NCI-H128 (cell line): ENCODE results near the gene IPCEF1.
"Not testable (repeated sequence)": the region's sequence is repeated elsewhere in the genome, so short reads cannot be mapped to it uniquely, and the experiment has no call there.

Source experiments
- DNase-seq: peaks from one replicate; lab custom pipeline; 2025; ENCODE audit not compliant: unreplicated experiment; lab: John Stamatoyannopoulos, UW

IPCEF1 gene

GRCh38 chr6:154249499-154250298, 106.9 kb downstream of the IPCEF1 start:
- DNase-seq: no peak

- no peak for DNase-seq
Measured at GRCh38 chr6:154247119-154247861, 109.3 kb downstream of the IPCEF1 start.

GRCh38 chr6:154246723-154247118, 109.9 kb downstream of the IPCEF1 start:
- DNase-seq: no peak

GRCh38 chr6:154245506-154245905, 111.1 kb downstream of the IPCEF1 start:
- no peak for DNase-seq

GRCh38 chr6:154243793-154244750, 112.5 kb downstream of the IPCEF1 start:
- DNase-seq: no peak

GRCh38 chr6:154242617-154243357, 113.8 kb downstream of the IPCEF1 start:
- no peak for DNase-seq

GRCh38 chr6:154241581-154241980, 115.0 kb downstream of the IPCEF1 start:
- DNase-seq: no peak

- not testable (repeated sequence) for DNase-seq
Measured at GRCh38 chr6:154241061-154241460, 115.5 kb downstream of the IPCEF1 start.

GRCh38 chr6:154239392-154239791, 117.2 kb downstream of the IPCEF1 start:
- no peak for DNase-seq

- no peak for DNase-seq
Measured at GRCh38 chr6:154238831-154239230, 117.8 kb downstream of the IPCEF1 start.

GRCh38 chr6:154236646-154237301, 119.8 kb downstream of the IPCEF1 start:
- DNase-seq: no peak

GRCh38 chr6:154234019-154234772, 122.4 kb downstream of the IPCEF1 start:
- DNase-seq: no peak

GRCh38 chr6:154233383-154233782, 123.2 kb downstream of the IPCEF1 start:
- DNase-seq: no peak

GRCh38 chr6:154232013-154232910, 124.3 kb downstream of the IPCEF1 start:
- no peak for DNase-seq

- DNase-seq: no peak
Measured at GRCh38 chr6:154230910-154231595, 125.5 kb downstream of the IPCEF1 start.

GRCh38 chr6:154230393-154230792, 126.2 kb downstream of the IPCEF1 start:
- no peak for DNase-seq

GRCh38 chr6:154229786-154230185, 126.8 kb downstream of the IPCEF1 start:
- DNase-seq: no peak

- DNase-seq: no peak
Measured at GRCh38 chr6:154228521-154228905, 128.1 kb downstream of the IPCEF1 start.
